ENCODE results near the gene MGAT4B. TPM values are rescaled to one million over a fixed set of nuclear protein-coding genes. Genes with fewer than 3 reads are reported as not detected.
A peak's percentile ranks its signal among the peaks of the same experiment; 100 is the strongest.

Gene MGAT4B
- total RNA-seq, 3 donors from 2014 or later, result 43.6 to 63.7 (median 54.5) TPM

DNA sequence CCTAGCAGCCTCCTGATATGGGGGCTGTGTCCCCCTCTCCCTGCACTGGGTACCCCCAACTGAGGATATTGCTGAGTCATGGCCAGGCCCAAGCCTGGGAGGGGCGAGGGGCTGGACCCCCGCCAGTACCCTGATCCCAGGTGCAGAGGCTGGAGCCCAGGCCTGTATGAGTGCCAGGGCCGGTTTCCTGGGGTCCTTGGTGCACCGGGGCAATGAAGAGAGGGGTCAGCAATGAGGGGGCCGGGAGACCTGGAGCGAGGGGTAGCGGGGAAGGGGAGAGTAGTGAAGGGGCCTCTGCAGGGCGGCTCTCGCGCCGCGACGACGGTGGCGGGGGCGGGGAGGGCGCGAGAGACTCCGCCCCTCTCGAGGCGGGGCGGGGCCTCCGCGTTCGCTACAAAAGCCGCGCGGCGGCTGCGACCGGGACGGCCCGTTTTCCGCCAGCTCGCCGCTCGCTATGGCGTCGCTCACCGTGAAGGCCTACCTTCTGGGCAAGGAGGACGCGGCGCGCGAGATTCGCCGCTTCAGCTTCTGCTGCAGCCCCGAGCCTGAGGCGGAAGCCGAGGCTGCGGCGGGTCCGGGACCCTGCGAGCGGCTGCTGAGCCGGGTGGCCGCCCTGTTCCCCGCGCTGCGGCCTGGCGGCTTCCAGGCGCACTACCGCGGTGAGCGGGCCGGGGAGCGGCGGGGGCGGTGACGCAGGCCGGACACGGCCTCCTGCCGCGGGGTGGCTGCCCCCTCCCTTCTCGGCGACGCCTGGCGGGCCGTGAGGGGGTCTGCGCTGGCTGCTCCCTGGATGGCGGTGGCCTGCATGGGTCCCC is 14.0 kb upstream of the MGAT4B start, which contains the start of gene SQSTM1:
Gene SQSTM1, plus strand, starts transcription at position 423 of the 815 bp plus-strand sequence. Its CDS starts 32 bp downstream, at position 455.
- DNase-seq (peak; percentile 81), ATAC-seq (peak; percentile 64 to 69)
- Mint-ChIP-seq H3K27me3 (ENCODE audit: low read depth) (peaks cover 1% of the 10 kb centered on the region), H3K4me3 (peak within 1 kb of the TSS; percentile 92), H3K9me3 (no peaks in the 10 kb centered on the region), H3K36me3 (ENCODE audit: insufficient read depth) (peaks cover 16% of the 10 kb centered on the region), H3K4me1 (ENCODE audit: low read depth) (peaks cover 50% of the 10 kb centered on the region)

DNA sequence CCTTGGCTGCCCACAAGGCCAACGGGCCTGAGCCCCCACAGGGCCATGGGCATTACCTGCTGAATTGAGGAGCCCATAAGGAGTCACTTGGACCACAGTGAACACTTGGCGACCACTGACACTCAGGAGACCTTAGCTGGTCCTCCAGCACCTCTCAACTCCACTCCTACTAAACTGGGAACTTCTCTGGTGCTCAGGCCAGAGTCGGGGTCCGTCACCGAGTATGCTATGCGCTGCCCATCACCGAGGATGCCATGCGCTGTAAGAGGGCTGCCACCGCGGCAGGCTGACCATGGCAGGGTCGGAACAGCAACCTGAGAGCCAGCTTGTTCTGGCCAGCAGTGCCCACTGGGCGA is 13.4 kb upstream of the MGAT4B start:
- Mint-ChIP-seq H3K9me3 (no peaks in the 10 kb centered on the region), H3K36me3 (ENCODE audit: insufficient read depth) (peaks cover 11% of the 10 kb centered on the region), H3K4me1 (ENCODE audit: low read depth) (peaks cover 52% of the 10 kb centered on the region), H3K27me3 (ENCODE audit: low read depth) (peaks cover 3% of the 10 kb centered on the region), H3K4me3 (peak overlapping the region; percentile 74)
- DNase-seq (no peak), ATAC-seq (no peak)

- peak overlapping the region; percentile 74 for H3K4me3 Mint-ChIP-seq
- DNase-seq, result no peak
- H3K4me1 Mint-ChIP-seq (ENCODE audit: low read depth), result peaks cover 49% of the 10 kb centered on the region
- H3K36me3 Mint-ChIP-seq (ENCODE audit: insufficient read depth), result peaks cover 5% of the 10 kb centered on the region
- peak in 1 of 2 donors; percentile 6 for ATAC-seq
- no peaks in the 10 kb centered on the region for H3K9me3 Mint-ChIP-seq
- peaks cover 3% of the 10 kb centered on the region for H3K27me3 Mint-ChIP-seq (ENCODE audit: low read depth)
Measured at GRCh38 chr5:179819296-179820126, 12.8 kb upstream of the MGAT4B start.

DNA sequence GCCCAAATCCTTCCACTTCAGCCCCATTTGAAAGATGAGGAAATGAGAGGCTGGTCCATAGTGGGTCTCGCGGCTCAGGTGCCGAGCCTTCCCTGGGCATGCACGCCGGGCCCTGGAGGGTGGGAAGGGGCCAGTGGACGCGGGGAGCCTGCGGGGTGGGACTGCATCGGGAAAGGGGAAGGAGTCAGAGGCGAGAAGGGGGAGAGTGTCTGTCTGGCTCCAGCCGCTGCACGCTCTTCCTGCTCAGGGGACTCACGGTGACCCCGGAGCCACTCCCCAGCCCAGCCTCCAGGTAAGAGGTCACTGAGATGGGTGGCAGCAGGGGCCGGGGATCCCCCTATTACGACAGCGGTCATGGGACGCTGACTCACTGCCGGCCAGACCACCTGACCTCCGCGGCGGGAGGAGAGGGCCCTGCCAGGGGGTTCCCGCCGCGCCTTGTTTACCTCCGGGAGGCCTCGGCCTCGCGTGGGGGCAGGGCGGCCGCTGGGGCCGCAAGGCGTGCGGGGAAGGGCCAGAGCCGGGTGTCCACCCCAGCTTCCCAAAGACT is 12.2 kb upstream of the MGAT4B start:
- H3K27me3 Mint-ChIP-seq (ENCODE audit: low read depth), result peaks cover 3% of the 10 kb centered on the region
- H3K4me3 Mint-ChIP-seq, result peak overlapping the region; percentile 69
- no peaks in the 10 kb centered on the region for H3K9me3 Mint-ChIP-seq
- ATAC-seq (peak; percentile 42 to 49), DNase-seq (peak; percentile 77)
- H3K36me3 Mint-ChIP-seq (ENCODE audit: insufficient read depth), result peaks cover 2% of the 10 kb centered on the region
- peaks cover 46% of the 10 kb centered on the region for H3K4me1 Mint-ChIP-seq (ENCODE audit: low read depth)

DNA sequence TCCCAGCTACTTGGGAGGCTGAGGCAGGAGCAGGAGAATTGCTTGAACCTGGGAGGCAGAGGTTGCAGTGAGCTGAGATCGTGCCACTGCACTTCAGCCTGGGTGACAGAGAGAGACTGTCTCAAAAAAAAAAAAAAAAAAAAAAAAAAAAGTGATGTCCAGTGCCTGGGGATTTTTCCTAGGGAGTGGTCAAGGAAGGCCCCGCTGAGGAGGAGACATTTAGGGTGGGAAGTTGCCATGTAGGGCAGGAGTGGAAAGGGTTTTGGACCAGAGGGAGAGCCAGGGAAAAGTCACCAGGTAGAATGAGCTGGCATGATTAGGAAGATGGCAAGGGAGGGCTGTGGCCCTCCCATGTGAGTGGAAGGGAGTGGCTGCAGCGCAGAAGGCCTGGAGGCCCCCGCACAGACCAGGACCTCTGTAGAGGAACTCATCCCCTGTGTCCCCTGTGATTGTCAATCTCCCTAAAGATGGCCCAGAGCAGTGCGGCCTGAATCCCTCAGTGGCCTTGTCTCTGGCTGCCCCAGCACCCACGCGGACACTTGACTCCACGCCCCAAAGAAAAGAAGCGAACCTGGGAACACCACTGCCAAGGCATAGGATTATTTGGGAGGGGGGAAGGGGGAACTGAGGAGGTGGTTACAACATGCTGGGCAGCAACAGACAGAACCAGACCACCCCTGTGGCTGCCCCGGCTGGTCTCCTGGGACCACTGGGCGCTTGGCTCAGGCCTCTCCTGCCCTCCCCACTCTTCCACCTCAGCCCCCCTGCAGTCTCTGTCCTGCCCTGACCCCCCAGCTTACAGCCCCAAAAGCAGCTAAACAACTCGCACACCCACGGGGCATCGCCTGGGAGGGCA is 11.5 kb upstream of the MGAT4B start:
- peak overlapping the region; percentile 69 for H3K4me3 Mint-ChIP-seq
- H3K4me1 Mint-ChIP-seq (ENCODE audit: low read depth), result peaks cover 42% of the 10 kb centered on the region
- H3K9me3 Mint-ChIP-seq, result no peaks in the 10 kb centered on the region
- peaks cover 2% of the 10 kb centered on the region for H3K36me3 Mint-ChIP-seq (ENCODE audit: insufficient read depth)
- ATAC-seq (no peak), DNase-seq (no peak)
- peaks cover 3% of the 10 kb centered on the region for H3K27me3 Mint-ChIP-seq (ENCODE audit: low read depth)

- ATAC-seq (no peak), DNase-seq (no peak)
- Mint-ChIP-seq H3K4me1 (ENCODE audit: low read depth) (peaks cover 35% of the 10 kb centered on the region), H3K4me3 (peak overlapping the region; percentile 8), H3K9me3 (no peaks in the 10 kb centered on the region), H3K27me3 (ENCODE audit: low read depth) (peaks cover 3% of the 10 kb centered on the region), H3K36me3 (ENCODE audit: insufficient read depth) (peaks cover 6% of the 10 kb centered on the region)
Measured at GRCh38 chr5:179817470-179817840, 10.8 kb upstream of the MGAT4B start.

- DNase-seq (no peak), ATAC-seq (no peak)
- Mint-ChIP-seq H3K9me3 (no peaks in the 10 kb centered on the region), H3K36me3 (ENCODE audit: insufficient read depth) (peaks cover 4% of the 10 kb centered on the region), H3K4me3 (peak overlapping the region; percentile 8), H3K4me1 (ENCODE audit: low read depth) (peaks cover 30% of the 10 kb centered on the region), H3K27me3 (ENCODE audit: low read depth) (peaks cover 3% of the 10 kb centered on the region)
Measured at GRCh38 chr5:179816796-179817469, 10.3 kb upstream of the MGAT4B start.

DNA sequence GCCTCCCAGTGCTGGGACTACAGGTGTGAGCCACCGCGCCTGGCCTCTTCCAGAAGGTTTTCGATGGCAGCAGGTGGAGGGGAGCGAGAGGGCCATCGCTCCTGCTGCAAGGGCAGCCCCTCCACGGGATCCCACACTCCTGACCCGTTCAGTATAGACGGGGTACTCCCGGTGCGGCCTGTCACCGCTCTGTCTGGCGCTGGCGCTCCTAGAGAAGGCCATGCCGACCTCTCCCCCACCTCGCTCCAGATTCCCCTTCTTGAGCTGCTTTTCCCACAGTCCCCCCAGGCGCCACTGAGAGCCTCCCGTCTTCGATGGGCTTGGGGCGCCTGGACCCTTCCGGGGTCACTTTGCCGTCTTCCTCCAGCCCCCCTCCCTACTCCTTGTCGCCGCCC is 9.7 kb upstream of the MGAT4B start:
- ATAC-seq (no peak), DNase-seq (no peak)
- Mint-ChIP-seq H3K4me1 (ENCODE audit: low read depth) (peaks cover 26% of the 10 kb centered on the region), H3K36me3 (ENCODE audit: insufficient read depth) (peaks cover 4% of the 10 kb centered on the region), H3K27me3 (ENCODE audit: low read depth) (peaks cover 3% of the 10 kb centered on the region), H3K9me3 (no peaks in the 10 kb centered on the region), H3K4me3 (no peak overlapping the region)

DNA sequence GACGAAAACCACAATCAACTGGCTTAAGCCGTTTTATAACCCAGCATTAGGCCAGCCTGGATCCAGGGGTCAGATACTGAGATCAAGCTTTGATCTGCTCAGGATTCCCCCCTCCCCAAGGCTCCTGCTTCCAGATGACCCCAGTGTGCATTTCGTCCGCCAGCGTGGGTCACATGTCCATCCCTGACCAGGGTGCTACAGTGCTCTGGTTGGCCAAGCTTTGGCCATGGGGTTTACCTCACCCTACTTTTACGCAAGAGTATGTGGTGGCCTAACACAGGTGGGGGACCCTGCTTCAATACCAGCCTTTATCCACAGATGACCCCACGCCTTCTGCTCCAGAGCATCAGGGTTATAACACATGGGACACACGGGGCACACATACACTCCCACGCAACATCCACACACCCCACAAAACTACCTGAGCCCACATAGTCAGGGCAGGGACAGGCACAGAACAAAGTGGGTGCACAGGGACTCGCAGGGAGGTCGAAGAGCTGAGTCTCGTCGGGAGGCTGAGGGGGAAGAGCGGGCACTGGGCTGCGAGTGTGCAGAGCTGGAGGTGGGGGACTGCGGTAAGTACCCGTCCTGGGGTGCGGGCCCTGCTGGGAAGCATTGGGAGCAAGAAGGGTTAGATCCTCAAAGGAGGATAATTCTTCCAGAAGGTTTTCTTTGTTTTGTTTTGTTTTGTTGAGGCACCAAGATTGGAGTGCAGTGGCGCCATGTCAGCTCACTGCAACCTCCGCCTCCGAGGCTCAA is 9.0 kb upstream of the MGAT4B start:
- H3K4me3 Mint-ChIP-seq, result peak overlapping the region; percentile 38
- ATAC-seq, result no peak
- peaks cover 4% of the 10 kb centered on the region for H3K36me3 Mint-ChIP-seq (ENCODE audit: insufficient read depth)

GRCh38 chr5:179814090-179814489 is 7.4 kb upstream of the MGAT4B start:
- peaks cover 4% of the 10 kb centered on the region for H3K36me3 Mint-ChIP-seq (ENCODE audit: insufficient read depth)
- no peaks in the 10 kb centered on the region for H3K9me3 Mint-ChIP-seq
- H3K4me1 Mint-ChIP-seq (ENCODE audit: low read depth), result peaks cover 15% of the 10 kb centered on the region
- DNase-seq, result no peak
- peaks cover 3% of the 10 kb centered on the region for H3K27me3 Mint-ChIP-seq (ENCODE audit: low read depth)
- no peak overlapping the region for H3K4me3 Mint-ChIP-seq
- no peak for ATAC-seq

More for the DNA sequence above, 9.0 kb upstream of the MGAT4B start:
- Mint-ChIP-seq H3K27me3 (ENCODE audit: low read depth) (peaks cover 3% of the 10 kb centered on the region), H3K4me1 (ENCODE audit: low read depth) (peaks cover 26% of the 10 kb centered on the region), H3K9me3 (no peaks in the 10 kb centered on the region)
- DNase-seq, result no peak

- H3K36me3 Mint-ChIP-seq (ENCODE audit: insufficient read depth), result peaks cover 4% of the 10 kb centered on the region
- peaks cover 11% of the 10 kb centered on the region for H3K4me1 Mint-ChIP-seq (ENCODE audit: low read depth)
- H3K27me3 Mint-ChIP-seq (ENCODE audit: low read depth), result peaks cover 3% of the 10 kb centered on the region
- no peak for DNase-seq
- H3K9me3 Mint-ChIP-seq, result no peaks in the 10 kb centered on the region
- ATAC-seq, result no peak
- H3K4me3 Mint-ChIP-seq, result no peak overlapping the region
Measured at GRCh38 chr5:179812997-179813607, 6.4 kb upstream of the MGAT4B start.

- no peaks in the 10 kb centered on the region for H3K9me3 Mint-ChIP-seq
- H3K4me3 Mint-ChIP-seq, result no peak overlapping the region
- H3K36me3 Mint-ChIP-seq (ENCODE audit: insufficient read depth), result peaks cover 4% of the 10 kb centered on the region
- no peak for ATAC-seq
- peaks cover 7% of the 10 kb centered on the region for H3K4me1 Mint-ChIP-seq (ENCODE audit: low read depth)
- peaks cover 3% of the 10 kb centered on the region for H3K27me3 Mint-ChIP-seq (ENCODE audit: low read depth)
- no peak for DNase-seq
Measured at GRCh38 chr5:179812135-179812825, 5.6 kb upstream of the MGAT4B start.
